AG09309 (cell line): ENCODE measurements around the gene HAO2.

Experiments
- DNase-seq: peaks from one replicate; pipeline ENCODE4 v3.0.0-alpha.2; 2010; ENCODE audit warnings: low read depth
- H3K4me3 ChIP-seq: 2 replicates; pipeline ENCODE4 v1.5.1; 2011; ENCODE audit warnings: mild to moderate bottlenecking, low read depth, low read length, moderate library complexity; ENCODE audit not compliant: control insufficient read depth
- CTCF ChIP-seq: IDR thresholded peaks from 2 replicates; pipeline ENCODE4 v1.5.1; 2011; ENCODE audit warnings: mild to moderate bottlenecking, low read depth, low read length, inconsistent platforms; ENCODE audit not compliant: insufficient read depth, control insufficient read depth; ENCODE audit errors: missing control alignments

The HAO2 gene

DNA sequence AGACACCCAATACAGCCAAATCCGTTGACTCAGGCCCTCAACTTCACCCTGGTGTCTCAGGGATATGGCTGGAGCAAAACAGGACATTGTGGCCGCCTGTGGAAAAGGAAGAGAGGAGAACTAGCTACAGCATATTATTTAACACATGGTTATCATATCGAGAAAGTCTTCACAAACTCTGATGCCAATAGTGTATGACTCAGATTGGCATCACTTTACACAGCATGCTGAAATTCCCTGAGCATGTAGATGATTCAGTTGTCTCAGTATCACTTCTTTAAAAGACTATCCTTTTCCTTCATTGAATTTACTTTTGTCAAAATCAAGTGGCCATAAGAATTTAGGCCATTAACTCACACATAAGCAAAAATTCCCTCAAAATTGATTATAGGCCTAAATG, 66.5 kb downstream of the HAO2 start:
- no peak for DNase-seq
- no peak overlapping the region for H3K4me3 ChIP-seq
- no peak for TF ChIP-seq CTCF

- no peak for DNase-seq
- H3K4me3 ChIP-seq, result no peak overlapping the region
- TF ChIP-seq CTCF, result no peak
Measured at GRCh38 chr1:119438761-119439160, 70.2 kb downstream of the HAO2 start.

DNA sequence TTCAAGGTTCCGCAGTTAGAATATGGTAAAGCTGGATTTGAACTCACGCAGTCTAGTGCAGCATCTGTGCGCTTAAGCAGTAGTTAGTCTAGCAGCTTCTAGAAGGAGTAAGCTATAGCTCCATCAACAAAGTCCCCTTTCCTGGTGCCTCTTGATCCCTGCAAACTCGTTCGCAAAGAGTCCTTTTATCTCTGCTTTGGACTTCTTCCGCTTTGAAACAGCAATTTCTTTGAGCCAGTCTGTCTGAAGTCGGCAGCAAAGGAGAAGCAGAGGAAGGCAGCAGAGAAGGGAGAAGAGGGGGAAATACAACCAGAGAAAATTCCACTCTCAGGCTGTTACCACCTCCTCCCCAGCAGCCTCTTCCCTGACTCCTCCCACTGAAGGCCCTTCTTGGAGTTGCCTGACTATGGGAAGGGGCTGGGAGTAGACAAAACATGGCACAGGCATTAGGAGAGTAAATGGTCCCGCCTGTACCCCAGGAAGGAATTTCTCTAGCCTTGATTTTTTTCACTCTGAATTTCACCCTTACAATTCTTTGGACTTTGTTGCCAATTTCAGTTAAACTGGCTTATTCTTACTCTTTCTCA, 72.2 kb downstream of the HAO2 start:
- TF ChIP-seq CTCF, result no peak
- no peak for DNase-seq
- H3K4me3 ChIP-seq, result no peak overlapping the region

GRCh38 chr1:119442756-119443155, 74.2 kb downstream of the HAO2 start:
- H3K4me3 ChIP-seq, result no peak overlapping the region
- no peak for DNase-seq

More at GRCh38 chr1:119442756-119443155, 74.2 kb downstream of the HAO2 start:
- no peak for TF ChIP-seq CTCF
